HEK293 (cell line): Measurements from ENCODE around the gene TLK1.
A peak's percentile ranks its signal among the peaks of the same experiment; 100 is the strongest.

Experiments
- BCL11A ChIP-seq: fragments of 450-650 bp; formaldehyde crosslinking; IDR thresholded peaks from 2 replicates; pipeline ENCODE4 v1.5.1; 2016; ENCODE audit warnings: low read depth, missing biosample characterization, missing genetic modification characterization
- KLF17 ChIP-seq: fragments of 450-650 bp; formaldehyde crosslinking; IDR thresholded peaks from 2 replicates; pipeline ENCODE4 v1.5.1; 2016; ENCODE audit warnings: missing biosample characterization, missing genetic modification characterization
- RBAK ChIP-seq: fragments of 450-650 bp; formaldehyde crosslinking; IDR thresholded peaks from 2 replicates; pipeline ENCODE4 v1.5.1; 2016; ENCODE audit warnings: missing biosample characterization, missing genetic modification characterization
- REPIN1 ChIP-seq: fragments of 450-650 bp; formaldehyde crosslinking; IDR thresholded peaks from 2 replicates; pipeline ENCODE4 v1.5.1; 2017; ENCODE audit warnings: missing biosample characterization, missing genetic modification characterization, low read depth
- SP7 ChIP-seq: fragments of 450-650 bp; formaldehyde crosslinking; IDR thresholded peaks from 2 replicates; pipeline ENCODE4 v1.5.1; 2016; ENCODE audit warnings: missing biosample characterization, missing genetic modification characterization
- ZBTB20 ChIP-seq: fragments of 450-650 bp; formaldehyde crosslinking; IDR thresholded peaks from 2 replicates; pipeline ENCODE4 v1.5.1; 2016; ENCODE audit warnings: missing biosample characterization, missing genetic modification characterization
- ZBTB44 ChIP-seq: fragments of 450-650 bp; IDR thresholded peaks from 2 replicates; pipeline ENCODE4 v1.5.1; 2018; ENCODE audit warnings: missing biosample characterization, mild to moderate bottlenecking, missing genetic modification characterization
- ZBTB49 ChIP-seq: fragments of 450-650 bp; formaldehyde crosslinking; IDR thresholded peaks from 2 replicates; pipeline ENCODE4 v1.5.1; 2016; ENCODE audit warnings: missing biosample characterization, missing genetic modification characterization, low read depth
- ZNF214 ChIP-seq: fragments of 450-650 bp; formaldehyde crosslinking; IDR thresholded peaks from 2 replicates; pipeline ENCODE4 v1.5.1; 2017; ENCODE audit warnings: missing biosample characterization, mild to moderate bottlenecking, missing genetic modification characterization, borderline replicate concordance
- ZNF280D ChIP-seq: fragments of 450-650 bp; formaldehyde crosslinking; IDR thresholded peaks from 2 replicates; pipeline ENCODE4 v1.5.1; 2016; ENCODE audit warnings: missing biosample characterization, missing genetic modification characterization
- ZNF354C ChIP-seq: fragments of 450-650 bp; formaldehyde crosslinking; IDR thresholded peaks from 2 replicates; pipeline ENCODE4 v1.5.1; 2016; ENCODE audit warnings: missing biosample characterization, missing genetic modification characterization, low read depth, borderline replicate concordance
- ZNF488 ChIP-seq: fragments of 450-650 bp; formaldehyde crosslinking; IDR thresholded peaks from 2 replicates; pipeline ENCODE4 v1.5.1; 2016; ENCODE audit warnings: missing biosample characterization, missing genetic modification characterization
- ZNF518A ChIP-seq: fragments of 450-650 bp; formaldehyde crosslinking; conservative IDR thresholded peaks from 2 replicates; pipeline ENCODE4 v1.5.1; 2016; ENCODE audit warnings: low read depth, missing biosample characterization, missing genetic modification characterization
- ZNF529 ChIP-seq: fragments of 450-650 bp; formaldehyde crosslinking; IDR thresholded peaks from 2 replicates; pipeline ENCODE4 v1.5.1; 2017; ENCODE audit warnings: missing genetic modification characterization, missing biosample characterization; ENCODE audit not compliant: insufficient replicate concordance
- ZNF544 ChIP-seq: fragments of 450-650 bp; formaldehyde crosslinking; IDR thresholded peaks from 2 replicates; pipeline ENCODE4 v1.5.0; 2017; ENCODE audit warnings: missing biosample characterization, missing genetic modification characterization
- ZNF561 ChIP-seq: fragments of 450-650 bp; IDR thresholded peaks from 2 replicates; pipeline ENCODE4 v1.5.1; 2018; ENCODE audit warnings: missing biosample characterization, missing genetic modification characterization, borderline replicate concordance
- ZNF645 ChIP-seq: fragments of 450-650 bp; formaldehyde crosslinking; IDR thresholded peaks from 2 replicates; pipeline ENCODE4; 2016; ENCODE audit warnings: missing biosample characterization, missing genetic modification characterization
- ZNF660 ChIP-seq: fragments of 450-650 bp; IDR thresholded peaks from 2 replicates; pipeline ENCODE4 v1.5.1; 2018; ENCODE audit warnings: missing biosample characterization, mild to moderate bottlenecking, missing genetic modification characterization
- ZNF785 ChIP-seq: fragments of 450-650 bp; formaldehyde crosslinking; IDR thresholded peaks from 2 replicates; pipeline ENCODE4 v1.5.1; 2016; ENCODE audit warnings: missing biosample characterization, missing genetic modification characterization

TLK1 gene

GRCh38 chr2:171160119-171160955 lies at the start of gene TLK1 (continued):
- TF ChIP-seq ZNF518A (tag by site-specific recombination) (no peak), ZNF561 (tag by site-specific recombination) (no peak), ZBTB44 (tag by site-specific recombination) (no peak), ZNF529 (tag by site-specific recombination) (no peak), ZNF544 (tag by site-specific recombination) (no peak), ZNF645 (tag by site-specific recombination) (no peak), SP7 (tag by site-specific recombination) (peak; percentile 40; the same call in 1 of the 2 replicates), ZNF660 (tag by site-specific recombination) (no peak), ZNF785 (tag by site-specific recombination) (0 out of 2 replicates have a peak, but pooled peaks have one; percentile 37), ZBTB49 (tag by site-specific recombination) (no peak), RBAK (no peak), ZBTB20 (tag by site-specific recombination) (peak; percentile 48; the same call in 1 of the 2 replicates), ZNF280D (tag by site-specific recombination) (no peak), ZNF354C (tag by site-specific recombination) (no peak), REPIN1 (tag by site-specific recombination) (no peak), ZNF214 (tag by site-specific recombination) (no peak), ZNF488 (tag by site-specific recombination) (no peak), BCL11A (no peak), KLF17 (tag by site-specific recombination) (no peak)
